ENCODE measurements around the gene PRKN. TPM values are rescaled to one million over a fixed set of nuclear protein-coding genes. Genes with fewer than 3 reads are reported as not detected.
"Not testable (repeated sequence)": the region's sequence is repeated elsewhere in the genome, so short reads cannot be mapped to it uniquely, and the experiment has no call there.

Gene PRKN
- total RNA-seq, 1 donor from 2014 or later, result 2.8 TPM

- H2AFZ ChIP-seq (replicated peaks), result no peak overlapping the region
- DNase-seq (ENCODE audit: low spot score), result no peak
- H3K4me3 ChIP-seq, result no peak overlapping the region
- TF ChIP-seq EZH2phosphoT487 (IDR thresholded peaks at IDR 0.05) (no peak), EZH2 (IDR thresholded peaks at IDR 0.05) (no peak), CTCF (IDR thresholded peaks at IDR 0.05) (peak; percentile 27)
- Mint-ChIP-seq H3K27me3 (ENCODE audit: insufficient read depth, low read depth) (peaks cover 15% of the 10 kb centered on the region), H3K4me1 (peaks cover 15% of the 10 kb centered on the region), H3K9me3 (peaks cover 3% of the 10 kb centered on the region), H3K36me3 (no peaks in the 10 kb centered on the region), H3K27ac (no peak overlapping the region), H3K4me3 (no peak overlapping the region)
- no peak overlapping the region for H3K9ac ChIP-seq
- H3K27ac ChIP-seq, result no peak overlapping the region
- no peaks in the 10 kb centered on the region for H4K20me1 ChIP-seq (ENCODE audit: low read depth)
- H3K4me1 ChIP-seq, result no peaks in the 10 kb centered on the region
- H3F3A ChIP-seq (ENCODE audit: low read depth), result no peaks in the 10 kb centered on the region
- H3K79me2 ChIP-seq (ENCODE audit: low read depth), result no peaks in the 10 kb centered on the region
- H3K9me3 ChIP-seq (ENCODE audit: low read depth), result no peaks in the 10 kb centered on the region
- H3K4me2 ChIP-seq, result no peak overlapping the region
- no peaks in the 10 kb centered on the region for H3K27me3 ChIP-seq
- H3K36me3 ChIP-seq, result no peaks in the 10 kb centered on the region
Observed at GRCh38 chr6:161496941-161497340, 1230.6 kb downstream of the PRKN start.

GRCh38 chr6:161496271-161496670 is 1231.3 kb downstream of the PRKN start:
- not testable (repeated sequence) for H3K79me2 ChIP-seq (ENCODE audit: low read depth); H4K20me1 ChIP-seq (ENCODE audit: low read depth); H3K4me3 ChIP-seq; H3K27ac Mint-ChIP-seq; DNase-seq (ENCODE audit: low spot score); H3K9me3 Mint-ChIP-seq; H3K4me3 Mint-ChIP-seq; H3K27ac ChIP-seq; H3K27me3 ChIP-seq; H3K9ac ChIP-seq; H3K4me2 ChIP-seq; H3K4me1 ChIP-seq; H3K36me3 Mint-ChIP-seq; H3K9me3 ChIP-seq (ENCODE audit: low read depth); H3F3A ChIP-seq (ENCODE audit: low read depth); H2AFZ ChIP-seq (replicated peaks); H3K36me3 ChIP-seq
- Mint-ChIP-seq H3K27me3 (ENCODE audit: insufficient read depth, low read depth) (peaks cover 12% of the 10 kb centered on the region), H3K4me1 (peaks cover 15% of the 10 kb centered on the region)

- Histone ChIP-seq H4K20me1 (ENCODE audit: low read depth) (no peaks in the 10 kb centered on the region), H3K27me3 (no peaks in the 10 kb centered on the region), H3K9me3 (ENCODE audit: low read depth) (no peaks in the 10 kb centered on the region), H3K36me3 (no peaks in the 10 kb centered on the region), H3K4me1 (no peaks in the 10 kb centered on the region), H3K9ac (no peak overlapping the region), H3K4me3 (no peak overlapping the region), H3F3A (ENCODE audit: low read depth) (no peaks in the 10 kb centered on the region), H3K4me2 (no peak overlapping the region), H2AFZ (replicated peaks) (no peak overlapping the region), H3K79me2 (ENCODE audit: low read depth) (no peaks in the 10 kb centered on the region), H3K27ac (no peak overlapping the region)
- no peaks in the 10 kb centered on the region for H3K36me3 Mint-ChIP-seq
- peaks cover 15% of the 10 kb centered on the region for H3K4me1 Mint-ChIP-seq
- DNase-seq (ENCODE audit: low spot score), result no peak
- peaks cover 12% of the 10 kb centered on the region for H3K27me3 Mint-ChIP-seq (ENCODE audit: insufficient read depth, low read depth)
- H3K27ac Mint-ChIP-seq, result no peak overlapping the region
- TF ChIP-seq EZH2 (IDR thresholded peaks at IDR 0.05) (no peak), EZH2phosphoT487 (IDR thresholded peaks at IDR 0.05) (no peak), CTCF (IDR thresholded peaks at IDR 0.05) (no peak)
- no peak overlapping the region for H3K4me3 Mint-ChIP-seq
- H3K9me3 Mint-ChIP-seq, result peaks cover 3% of the 10 kb centered on the region
Observed at GRCh38 chr6:161494566-161494965, 1233.0 kb downstream of the PRKN start.

- peaks cover 7% of the 10 kb centered on the region for H3K27me3 Mint-ChIP-seq (ENCODE audit: insufficient read depth, low read depth)
- Histone ChIP-seq H3F3A (ENCODE audit: low read depth) (no peaks in the 10 kb centered on the region), H3K9ac (no peak overlapping the region), H3K9me3 (ENCODE audit: low read depth) (no peaks in the 10 kb centered on the region), H3K27ac (no peak overlapping the region), H3K4me1 (no peaks in the 10 kb centered on the region), H3K36me3 (no peaks in the 10 kb centered on the region), H3K79me2 (ENCODE audit: low read depth) (no peaks in the 10 kb centered on the region), H4K20me1 (ENCODE audit: low read depth) (no peaks in the 10 kb centered on the region), H2AFZ (replicated peaks) (no peak overlapping the region), H3K4me2 (no peak overlapping the region), H3K4me3 (no peak overlapping the region), H3K27me3 (no peaks in the 10 kb centered on the region)
- TF ChIP-seq EZH2phosphoT487 (IDR thresholded peaks at IDR 0.05), result no peak
- no peak for TF ChIP-seq CTCF (IDR thresholded peaks at IDR 0.05)
- peaks cover 15% of the 10 kb centered on the region for H3K4me1 Mint-ChIP-seq
- DNase-seq (ENCODE audit: low spot score), result no peak
- no peaks in the 10 kb centered on the region for H3K36me3 Mint-ChIP-seq
- no peak overlapping the region for H3K4me3 Mint-ChIP-seq
- no peak overlapping the region for H3K27ac Mint-ChIP-seq
- H3K9me3 Mint-ChIP-seq, result peaks cover 2% of the 10 kb centered on the region
Observed at GRCh38 chr6:161493576-161494118, 1233.9 kb downstream of the PRKN start.

Measured in neural progenitor cell (in vitro differentiated cells).